ENCODE results near the gene DIPK1B. TPM values are rescaled to one million over a fixed set of nuclear protein-coding genes. Genes with fewer than 3 reads are reported as not detected.

DIPK1B gene
- total and polyA plus RNA-seq, 10 of the 15 experiments (the other 5 are each of a cell fraction or from before 2014, with no cell fraction given): 0.08 to 0.28 (median 0.13) TPM; not detected in 3

DNA sequence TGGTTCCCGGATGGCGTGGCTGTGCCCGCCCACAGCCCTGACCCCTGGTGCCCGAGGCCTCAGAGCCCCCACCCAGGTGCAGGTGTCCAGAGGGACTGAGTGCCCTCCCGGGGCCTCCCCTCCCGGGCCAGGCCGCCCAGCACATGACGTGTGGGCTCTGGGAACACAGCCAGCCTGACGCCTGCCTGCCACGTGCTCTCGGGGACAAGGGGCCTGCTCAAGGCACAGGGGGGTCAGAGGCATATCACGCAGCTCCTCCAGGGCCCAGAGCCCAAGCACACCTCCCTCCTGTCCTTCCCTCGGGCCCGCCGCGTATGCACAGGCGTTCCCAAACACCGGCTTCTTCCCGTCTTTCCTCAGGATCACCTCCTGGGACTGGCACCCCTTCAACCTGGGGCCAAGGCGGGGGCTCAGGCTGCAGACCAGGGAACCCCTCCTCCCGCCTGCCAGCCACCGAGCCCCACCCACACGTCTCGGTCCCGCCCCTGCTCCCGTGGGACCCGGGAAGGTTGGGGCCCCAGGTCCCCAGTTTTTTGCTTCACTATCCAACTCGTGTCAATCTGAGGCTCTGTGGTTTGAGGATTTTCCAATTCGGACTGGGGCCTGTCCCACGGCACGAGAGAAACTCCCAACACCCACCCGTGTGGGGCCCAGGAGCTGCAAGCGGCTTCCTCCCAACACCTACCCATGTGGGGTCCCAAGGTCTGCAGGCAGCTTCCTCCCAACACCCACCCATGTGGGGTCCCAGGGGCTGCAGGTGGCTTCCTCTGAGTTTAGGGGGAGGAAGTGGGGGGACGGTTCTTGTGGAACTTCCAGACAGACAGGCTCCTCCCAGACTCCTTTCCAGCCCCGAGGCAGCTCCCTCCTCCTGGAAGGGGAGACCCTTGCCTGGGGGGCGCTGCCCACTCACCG, 28.9 kb downstream of the DIPK1B start:
- Histone ChIP-seq H3K4me1 (ENCODE audit: control insufficient read depth, insufficient read depth, low read length) (peaks cover 15% of the 10 kb centered on the region), H3K4me2 (ENCODE audit: control insufficient read depth, insufficient read depth) (peak overlapping the region; percentile 79), H3K79me2 (ENCODE audit: control insufficient read depth, insufficient read depth, low read length) (no peaks in the 10 kb centered on the region), H3K36me3 (ENCODE audit: control insufficient read depth in 2 of 2, insufficient read depth in 2 of 2, low read length in 1 of 2) (no peaks in the 10 kb centered on the region), H2AFZ (ENCODE audit: control insufficient read depth, low read depth, low read length) (peak overlapping the region; percentile 44), H3K27ac (ENCODE audit: control insufficient read depth, insufficient read depth) (no peak overlapping the region), H3K4me3 (peak overlapping the region; percentile 33; the same call in 1 of the 2 replicates), H4K20me1 (ENCODE audit: control insufficient read depth, insufficient read depth) (no peaks in the 10 kb centered on the region), H3K9ac (ENCODE audit: control insufficient read depth, insufficient read depth, low read length) (no peak overlapping the region), H3K9me3 (replicated peaks; ENCODE audit: control insufficient read depth, insufficient read depth, low read length) (no peaks in the 10 kb centered on the region), H3K27me3 (replicated peaks in 1 of 2; ENCODE audit: control insufficient read depth in 2 of 2, insufficient read depth in 2 of 2, low read length in 1 of 2) (peaks cover 0 to 8% of the 10 kb centered on the region in 2 experiments; a peak in 3 of 4 replicates)
- BruUV-seq (replicated peaks): no TSS peak
- intact Hi-C loops (cut with micrococcal nuclease; ENCODE audit: unreplicated experiment): no loop called here
- 7% methylated on average over 35 of the region's 37 CpGs for WGBS (ENCODE audit: insufficient coverage, insufficient replicate concordance, low lambda C conversion rate, missing lambda C conversion rate)
- ATAC-seq (peak; percentile 18), DNase-seq (ENCODE audit: low read depth, low spot score) (no peak), FAIRE-seq (no peak)
- in situ Hi-C loops (cut with MboI): no loop called here
- SMC1A ChIA-PET (ENCODE audit: uncharacterized antibody, unreplicated experiment): interaction anchor here (1.0 to 2.2 kb wide), 3 partner anchors 14 to 40 kb away, joined by 3 to 7 read pairs (median 3); no protein-coding TSS in a partner anchor
- POLR2A ChIA-PET: interaction anchor here (0.6 to 2.3 kb wide), 5 partner anchors 12 to 785 kb away, joined by 3 to 15 read pairs (median 3); partner anchors contain the start of gene AGPAT2
- RAD21 ChIA-PET (ENCODE audit: unreplicated experiment): interaction anchor here (0.7 to 0.9 kb wide), 5 partner anchors 11 to 294 kb away, joined by 3 to 5 read pairs (median 3); no protein-coding TSS in a partner anchor
- CTCF ChIA-PET: interaction anchor here (1.0 to 1.8 kb wide), 7 partner anchors 8 to 326 kb away, joined by 3 to 7 read pairs (median 4); partner anchors contain the start of gene LCN8
- TF ChIP-seq, protein P1, sequence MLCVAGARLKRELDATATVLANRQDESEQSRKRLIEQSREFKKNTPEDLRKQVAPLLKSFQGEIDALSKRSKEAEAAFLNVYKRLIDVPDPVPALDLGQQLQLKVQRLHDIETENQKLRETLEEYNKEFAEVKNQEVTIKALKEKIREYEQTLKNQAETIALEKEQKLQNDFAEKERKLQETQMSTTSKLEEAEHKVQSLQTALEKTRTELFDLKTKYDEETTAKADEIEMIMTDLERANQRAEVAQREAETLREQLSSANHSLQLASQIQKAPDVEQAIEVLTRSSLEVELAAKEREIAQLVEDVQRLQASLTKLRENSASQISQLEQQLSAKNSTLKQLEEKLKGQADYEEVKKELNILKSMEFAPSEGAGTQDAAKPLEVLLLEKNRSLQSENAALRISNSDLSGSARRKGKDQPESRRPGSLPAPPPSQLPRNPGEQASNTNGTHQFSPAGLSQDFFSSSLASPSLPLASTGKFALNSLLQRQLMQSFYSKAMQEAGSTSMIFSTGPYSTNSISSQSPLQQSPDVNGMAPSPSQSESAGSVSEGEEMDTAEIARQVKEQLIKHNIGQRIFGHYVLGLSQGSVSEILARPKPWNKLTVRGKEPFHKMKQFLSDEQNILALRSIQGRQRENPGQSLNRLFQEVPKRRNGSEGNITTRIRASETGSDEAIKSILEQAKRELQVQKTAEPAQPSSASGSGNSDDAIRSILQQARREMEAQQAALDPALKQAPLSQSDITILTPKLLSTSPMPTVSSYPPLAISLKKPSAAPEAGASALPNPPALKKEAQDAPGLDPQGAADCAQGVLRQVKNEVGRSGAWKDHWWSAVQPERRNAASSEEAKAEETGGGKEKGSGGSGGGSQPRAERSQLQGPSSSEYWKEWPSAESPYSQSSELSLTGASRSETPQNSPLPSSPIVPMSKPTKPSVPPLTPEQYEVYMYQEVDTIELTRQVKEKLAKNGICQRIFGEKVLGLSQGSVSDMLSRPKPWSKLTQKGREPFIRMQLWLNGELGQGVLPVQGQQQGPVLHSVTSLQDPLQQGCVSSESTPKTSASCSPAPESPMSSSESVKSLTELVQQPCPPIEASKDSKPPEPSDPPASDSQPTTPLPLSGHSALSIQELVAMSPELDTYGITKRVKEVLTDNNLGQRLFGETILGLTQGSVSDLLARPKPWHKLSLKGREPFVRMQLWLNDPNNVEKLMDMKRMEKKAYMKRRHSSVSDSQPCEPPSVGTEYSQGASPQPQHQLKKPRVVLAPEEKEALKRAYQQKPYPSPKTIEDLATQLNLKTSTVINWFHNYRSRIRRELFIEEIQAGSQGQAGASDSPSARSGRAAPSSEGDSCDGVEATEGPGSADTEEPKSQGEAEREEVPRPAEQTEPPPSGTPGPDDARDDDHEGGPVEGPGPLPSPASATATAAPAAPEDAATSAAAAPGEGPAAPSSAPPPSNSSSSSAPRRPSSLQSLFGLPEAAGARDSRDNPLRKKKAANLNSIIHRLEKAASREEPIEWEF (IDR thresholded peaks at IDR 0.05; ENCODE audit: insufficient replicate concordance, low read depth, low read length): no peak
- TF ChIP-seq POLR2AphosphoS5 (IDR thresholded peaks at IDR 0.05; ENCODE audit: low read length): no peak
- TF ChIP-seq, protein P2, sequence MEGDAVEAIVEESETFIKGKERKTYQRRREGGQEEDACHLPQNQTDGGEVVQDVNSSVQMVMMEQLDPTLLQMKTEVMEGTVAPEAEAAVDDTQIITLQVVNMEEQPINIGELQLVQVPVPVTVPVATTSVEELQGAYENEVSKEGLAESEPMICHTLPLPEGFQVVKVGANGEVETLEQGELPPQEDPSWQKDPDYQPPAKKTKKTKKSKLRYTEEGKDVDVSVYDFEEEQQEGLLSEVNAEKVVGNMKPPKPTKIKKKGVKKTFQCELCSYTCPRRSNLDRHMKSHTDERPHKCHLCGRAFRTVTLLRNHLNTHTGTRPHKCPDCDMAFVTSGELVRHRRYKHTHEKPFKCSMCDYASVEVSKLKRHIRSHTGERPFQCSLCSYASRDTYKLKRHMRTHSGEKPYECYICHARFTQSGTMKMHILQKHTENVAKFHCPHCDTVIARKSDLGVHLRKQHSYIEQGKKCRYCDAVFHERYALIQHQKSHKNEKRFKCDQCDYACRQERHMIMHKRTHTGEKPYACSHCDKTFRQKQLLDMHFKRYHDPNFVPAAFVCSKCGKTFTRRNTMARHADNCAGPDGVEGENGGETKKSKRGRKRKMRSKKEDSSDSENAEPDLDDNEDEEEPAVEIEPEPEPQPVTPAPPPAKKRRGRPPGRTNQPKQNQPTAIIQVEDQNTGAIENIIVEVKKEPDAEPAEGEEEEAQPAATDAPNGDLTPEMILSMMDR (IDR thresholded peaks at IDR 0.05 in 2 of 3, conservative IDR thresholded peaks at IDR 0.05 in 1 of 3; ENCODE audit: control insufficient read depth in 2 of 3, extremely low read depth in 1 of 3, insufficient read depth in 1 of 3, low read depth in 3 of 3, low read length in 3 of 3): no peak
- TF ChIP-seq NR2F1 (conservative IDR thresholded peaks at IDR 0.05): peak; percentile 33; the same call in 1 of the 2 replicates
- no peak for TF ChIP-seq TCF7 (IDR thresholded peaks at IDR 0.05; ENCODE audit: borderline replicate concordance)
- TF ChIP-seq, protein P3, sequence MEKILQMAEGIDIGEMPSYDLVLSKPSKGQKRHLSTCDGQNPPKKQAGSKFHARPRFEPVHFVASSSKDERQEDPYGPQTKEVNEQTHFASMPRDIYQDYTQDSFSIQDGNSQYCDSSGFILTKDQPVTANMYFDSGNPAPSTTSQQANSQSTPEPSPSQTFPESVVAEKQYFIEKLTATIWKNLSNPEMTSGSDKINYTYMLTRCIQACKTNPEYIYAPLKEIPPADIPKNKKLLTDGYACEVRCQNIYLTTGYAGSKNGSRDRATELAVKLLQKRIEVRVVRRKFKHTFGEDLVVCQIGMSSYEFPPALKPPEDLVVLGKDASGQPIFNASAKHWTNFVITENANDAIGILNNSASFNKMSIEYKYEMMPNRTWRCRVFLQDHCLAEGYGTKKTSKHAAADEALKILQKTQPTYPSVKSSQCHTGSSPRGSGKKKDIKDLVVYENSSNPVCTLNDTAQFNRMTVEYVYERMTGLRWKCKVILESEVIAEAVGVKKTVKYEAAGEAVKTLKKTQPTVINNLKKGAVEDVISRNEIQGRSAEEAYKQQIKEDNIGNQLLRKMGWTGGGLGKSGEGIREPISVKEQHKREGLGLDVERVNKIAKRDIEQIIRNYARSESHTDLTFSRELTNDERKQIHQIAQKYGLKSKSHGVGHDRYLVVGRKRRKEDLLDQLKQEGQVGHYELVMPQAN (conservative IDR thresholded peaks at IDR 0.05): no peak
- TF ChIP-seq SIN3A (IDR thresholded peaks at IDR 0.05; ENCODE audit: low read depth, low read length): no peak
- TF ChIP-seq SMC3 (IDR thresholded peaks at IDR 0.05; ENCODE audit: borderline replicate concordance, low read length): no peak
- TF ChIP-seq NR2C1 (IDR thresholded peaks at IDR 0.05): no peak
- peak; percentile 23; the same call in 1 of the 2 replicates for TF ChIP-seq EED (IDR thresholded peaks at IDR 0.05; ENCODE audit: low read depth)
- TF ChIP-seq POLR2A (IDR thresholded peaks at IDR 0.05; ENCODE audit: low read depth, low read length): no peak
- no peak for TF ChIP-seq KAT2A (conservative IDR thresholded peaks at IDR 0.05; ENCODE audit: control insufficient read depth, low read depth, low read length)
- no peak for TF ChIP-seq BMI1 (IDR thresholded peaks at IDR 0.05; ENCODE audit: borderline replicate concordance)

Measured in GM12878 (cell line).